ENCODE measurements around the gene SUCLG2. TPM values are rescaled to one million over a fixed set of nuclear protein-coding genes. Genes with fewer than 3 reads are reported as not detected.

SUCLG2 gene
- total and polyA plus RNA-seq, 7 donors, result 63.1 to 289 (median 70.9) TPM

GRCh38 chr3:67564973-67565372 lies 89.4 kb downstream of the SUCLG2 start:
- H3K27me3 ChIP-seq, result no peaks in the 10 kb centered on the region
- no peaks in the 10 kb centered on the region for H3K9me3 ChIP-seq
- intact Hi-C loops (cut with DNase I), result no loop called here
- no peak overlapping the region for H3K27ac ChIP-seq
- DNase-seq, result no peak
- WGBS, 2 donors, result 24 to 67% methylated on average over 1 of the region's 1 CpG
- no peak for TF ChIP-seq POLR2AphosphoS5 (IDR thresholded peaks at IDR 0.05)
- no peak for TF ChIP-seq POLR2A (IDR thresholded peaks at IDR 0.05)
- TF ChIP-seq EP300 (IDR thresholded peaks at IDR 0.05), result no peak
- no peak for TF ChIP-seq CTCF (IDR thresholded peaks at IDR 0.05)
- no peaks in the 10 kb centered on the region for H3K36me3 ChIP-seq
- no peak overlapping the region for H3K4me3 ChIP-seq
- H3K4me1 ChIP-seq, result no peaks in the 10 kb centered on the region

GRCh38 chr3:67564008-67564407 lies 90.4 kb downstream of the SUCLG2 start:
- WGBS, 2 donors, result 78 to 84% methylated on average over 3 of the region's 3 CpGs
- no peak for DNase-seq
- Histone ChIP-seq H3K27me3 (no peaks in the 10 kb centered on the region), H3K27ac (no peak overlapping the region), H3K4me1 (no peaks in the 10 kb centered on the region), H3K36me3 (peaks cover 0 to 4% (median 0%) of the 10 kb centered on the region in 4 donors), H3K9me3 (no peaks in the 10 kb centered on the region), H3K4me3 (no peak overlapping the region)
- intact Hi-C loops (cut with DNase I), result no loop called here
- no peak for TF ChIP-seq POLR2AphosphoS5 (IDR thresholded peaks at IDR 0.05)
- no peak for TF ChIP-seq POLR2A (IDR thresholded peaks at IDR 0.05)
- no peak for TF ChIP-seq EP300 (IDR thresholded peaks at IDR 0.05)
- no peak for TF ChIP-seq CTCF (IDR thresholded peaks at IDR 0.05)

- TF ChIP-seq POLR2AphosphoS5 (IDR thresholded peaks at IDR 0.05) (no peak), POLR2A (IDR thresholded peaks at IDR 0.05) (no peak), CTCF (IDR thresholded peaks at IDR 0.05) (no peak), EP300 (IDR thresholded peaks at IDR 0.05) (no peak)
- 64 to 76% methylated on average over 2 of the region's 2 CpGs for WGBS, 2 donors
- no peak overlapping the region for H3K27ac ChIP-seq
- H3K4me3 ChIP-seq, result no peak overlapping the region
- no peak for DNase-seq
- H3K9me3 ChIP-seq, result no peaks in the 10 kb centered on the region
- no peaks in the 10 kb centered on the region for H3K4me1 ChIP-seq
- intact Hi-C loops (cut with DNase I), result no loop called here
- H3K36me3 ChIP-seq, result peaks cover 0 to 8% (median 0%) of the 10 kb centered on the region in 4 donors
- no peaks in the 10 kb centered on the region for H3K27me3 ChIP-seq
Observed at GRCh38 chr3:67561667-67562394, 92.6 kb downstream of the SUCLG2 start.

- no peak for DNase-seq
Observed at GRCh38 chr3:67561266-67561665, 93.1 kb downstream of the SUCLG2 start.

More at GRCh38 chr3:67561266-67561665, 93.1 kb downstream of the SUCLG2 start:
- H3K4me1 ChIP-seq, result no peaks in the 10 kb centered on the region
- H3K27ac ChIP-seq, result no peak overlapping the region
- no peaks in the 10 kb centered on the region for H3K9me3 ChIP-seq
- intact Hi-C loops (cut with DNase I), result no loop called here
- WGBS, 2 donors, result 44 to 48% methylated on average over 1 of the region's 1 CpG
- no peaks in the 10 kb centered on the region for H3K27me3 ChIP-seq
- TF ChIP-seq POLR2AphosphoS5 (IDR thresholded peaks at IDR 0.05) (no peak), CTCF (IDR thresholded peaks at IDR 0.05) (no peak), EP300 (IDR thresholded peaks at IDR 0.05) (no peak), POLR2A (IDR thresholded peaks at IDR 0.05) (no peak)
- H3K36me3 ChIP-seq, result peaks cover 0 to 8% (median 0%) of the 10 kb centered on the region in 4 donors
- H3K4me3 ChIP-seq, result no peak overlapping the region
